ENCODE data around the gene ANKRD31. TPM values are rescaled to one million over a fixed set of nuclear protein-coding genes. Genes with fewer than 3 reads are reported as not detected.

The ANKRD31 gene
- total RNA-seq, 1 experiment from 2014 or later = 0.28 TPM

- Mint-ChIP-seq H3K4me3 (ENCODE audit: unreplicated experiment) (peak overlapping the region; percentile 87), H3K9me3 (ENCODE audit: unreplicated experiment) (no peaks in the 10 kb centered on the region), H3K27ac (ENCODE audit: low read depth, unreplicated experiment) (no peak overlapping the region), H3K27me3 (ENCODE audit: insufficient read depth, unreplicated experiment) (no peaks in the 10 kb centered on the region), H3K4me1 (ENCODE audit: insufficient read depth, unreplicated experiment) (peaks cover 37% of the 10 kb centered on the region), H3K36me3 (ENCODE audit: insufficient read depth, unreplicated experiment) (peaks cover 7% of the 10 kb centered on the region)
- POLR2A ChIA-PET = interaction anchor here (1.4 to 1.6 kb wide), 2 partner anchors 41 to 185 kb away, joined by 5 to 10 read pairs; partner anchors contain the start of gene ANKRD31
- BruUV-seq (replicated peaks) = no TSS peak
- no peak for TF ChIP-seq CTCF (IDR thresholded peaks at IDR 0.05; ENCODE audit: unreplicated experiment)
- CTCF ChIA-PET = interaction anchor here (0.6 to 3.6 kb wide), 4 partner anchors 101 to 215 kb away, joined by 3 to 21 read pairs (median 13); no protein-coding TSS in a partner anchor
- no peak for DNase-seq (ENCODE audit: unreplicated experiment)
- intact Hi-C loops (cut with micrococcal nuclease) = loop anchor here (2.0 to 10.0 kb wide), 5 partner anchors 61 to 630 kb away; partner anchors contain the start of gene ANKRD31
These were observed 185.4 kb downstream of the ANKRD31 start for GRCh38 chr5:75051217-75051751.

GRCh38 chr5:75050415-75050814, 186.3 kb downstream of the ANKRD31 start:
- POLR2A ChIA-PET = interaction anchor here (0.7 to 0.9 kb wide), 2 partner anchors 9 to 103 kb away, joined by 3 read pairs; no protein-coding TSS in a partner anchor
- peaks cover 43% of the 10 kb centered on the region for H3K4me1 Mint-ChIP-seq (ENCODE audit: insufficient read depth, unreplicated experiment)

GRCh38 chr5:75049456-75050351, 187.0 kb downstream of the ANKRD31 start:
- intact Hi-C loops (cut with micrococcal nuclease) = loop anchor here (2.0 to 10.0 kb wide), 5 partner anchors 63 to 631 kb away; partner anchors contain the start of gene ANKRD31
- H3K36me3 Mint-ChIP-seq (ENCODE audit: insufficient read depth, unreplicated experiment) = peaks cover 13% of the 10 kb centered on the region
- CTCF ChIA-PET = interaction anchor here (0.5 to 3.6 kb wide), 44 partner anchors 9 to 1434 kb away, joined by 3 to 21 read pairs (median 3); partner anchors contain the start of gene ANKRD31
- H3K4me3 Mint-ChIP-seq (ENCODE audit: unreplicated experiment) = no peak overlapping the region
- peak; percentile 81 for DNase-seq (ENCODE audit: unreplicated experiment)
- no TSS peak for BruUV-seq (replicated peaks)
- POLR2A ChIA-PET = interaction anchor here (0.5 to 0.9 kb wide), 4 partner anchors 10 to 187 kb away, joined by 3 to 4 read pairs (median 3); no protein-coding TSS in a partner anchor
- no peak overlapping the region for H3K27ac Mint-ChIP-seq (ENCODE audit: low read depth, unreplicated experiment)
- peaks cover 43% of the 10 kb centered on the region for H3K4me1 Mint-ChIP-seq (ENCODE audit: insufficient read depth, unreplicated experiment)
- no peaks in the 10 kb centered on the region for H3K27me3 Mint-ChIP-seq (ENCODE audit: insufficient read depth, unreplicated experiment)
- TF ChIP-seq CTCF (IDR thresholded peaks at IDR 0.05; ENCODE audit: unreplicated experiment) = peak; percentile 70
- H3K9me3 Mint-ChIP-seq (ENCODE audit: unreplicated experiment) = no peaks in the 10 kb centered on the region

More at GRCh38 chr5:75050415-75050814, 186.3 kb downstream of the ANKRD31 start:
- no TSS peak for BruUV-seq (replicated peaks)
- Mint-ChIP-seq H3K27ac (ENCODE audit: low read depth, unreplicated experiment) (no peak overlapping the region), H3K36me3 (ENCODE audit: insufficient read depth, unreplicated experiment) (peaks cover 13% of the 10 kb centered on the region), H3K4me3 (ENCODE audit: unreplicated experiment) (peak overlapping the region; percentile 5), H3K27me3 (ENCODE audit: insufficient read depth, unreplicated experiment) (no peaks in the 10 kb centered on the region), H3K9me3 (ENCODE audit: unreplicated experiment) (no peaks in the 10 kb centered on the region)
- DNase-seq (ENCODE audit: unreplicated experiment) = peak; percentile 30
- no peak for TF ChIP-seq CTCF (IDR thresholded peaks at IDR 0.05; ENCODE audit: unreplicated experiment)
- intact Hi-C loops (cut with micrococcal nuclease) = loop anchor here (2.0 to 10.0 kb wide), 5 partner anchors 62 to 630 kb away; partner anchors contain the start of gene ANKRD31
- CTCF ChIA-PET = interaction anchor here (0.6 to 3.6 kb wide), 33 partner anchors 8 to 1433 kb away, joined by 3 to 21 read pairs (median 4); partner anchors contain the start of gene ANKRD31
